ENCODE results near the gene ATP6V1A. TPM values are rescaled to one million over a fixed set of nuclear protein-coding genes. Genes with fewer than 3 reads are reported as not detected.

ATP6V1A gene
- total and polyA plus RNA-seq, 2 experiments from 2014 or later: 62.3 to 87.2 TPM

DNA sequence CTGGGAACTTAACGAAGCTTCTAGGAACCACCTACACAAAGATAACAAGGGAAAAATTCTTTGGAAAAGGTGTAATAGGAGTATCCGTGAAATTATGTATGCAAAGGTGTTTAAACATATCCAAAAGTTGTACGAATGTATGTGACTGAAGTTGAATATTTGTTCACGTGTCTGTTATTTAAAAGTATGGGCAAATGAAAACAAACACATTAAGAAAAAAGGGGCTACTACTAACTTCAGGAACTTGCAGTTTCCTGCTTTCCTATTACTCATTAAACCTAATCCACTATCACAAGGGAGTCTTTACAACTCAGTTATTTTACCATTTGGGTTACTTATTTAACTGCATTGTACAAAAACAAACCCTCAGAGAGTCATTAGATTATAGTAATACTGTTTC lies 57.8 kb downstream of the ATP6V1A start:
- H3K9me2 ChIP-seq (replicated peaks; ENCODE audit: insufficient read depth): no peaks in the 10 kb centered on the region
- no peak overlapping the region for H3K4me3 ChIP-seq
- peak overlapping the region; percentile 61 for H3K4me2 ChIP-seq
- no peaks in the 10 kb centered on the region for H3K27me3 ChIP-seq
- H2AFZ ChIP-seq: no peak overlapping the region
- no peaks in the 10 kb centered on the region for H3K79me2 ChIP-seq
- no peaks in the 10 kb centered on the region for H4K20me1 ChIP-seq (ENCODE audit: insufficient read depth, poor library complexity, severe bottlenecking)
- peak overlapping the region; percentile 76 for H3K27ac ChIP-seq
- 79% methylated on average over 4 of the region's 4 CpGs for WGBS (ENCODE audit: low lambda C conversion rate, missing lambda C conversion rate)
- no peaks in the 10 kb centered on the region for H3K9me3 ChIP-seq (ENCODE audit: low read depth)
- no peaks in the 10 kb centered on the region for H3K36me3 ChIP-seq (replicated peaks; ENCODE audit: insufficient read depth, low read depth)
- TF ChIP-seq EZH2phosphoT487 (IDR thresholded peaks at IDR 0.05; ENCODE audit: low read depth, severe bottlenecking, unreplicated experiment) (no peak), CTCF (IDR thresholded peaks at IDR 0.05; ENCODE audit: poor library complexity) (no peak), EZH2 (IDR thresholded peaks at IDR 0.05; ENCODE audit: borderline replicate concordance) (no peak)
- H3K4me1 ChIP-seq (ENCODE audit: insufficient read depth): no peaks in the 10 kb centered on the region
- no peak for DNase-seq (ENCODE audit: low spot score)

DNA sequence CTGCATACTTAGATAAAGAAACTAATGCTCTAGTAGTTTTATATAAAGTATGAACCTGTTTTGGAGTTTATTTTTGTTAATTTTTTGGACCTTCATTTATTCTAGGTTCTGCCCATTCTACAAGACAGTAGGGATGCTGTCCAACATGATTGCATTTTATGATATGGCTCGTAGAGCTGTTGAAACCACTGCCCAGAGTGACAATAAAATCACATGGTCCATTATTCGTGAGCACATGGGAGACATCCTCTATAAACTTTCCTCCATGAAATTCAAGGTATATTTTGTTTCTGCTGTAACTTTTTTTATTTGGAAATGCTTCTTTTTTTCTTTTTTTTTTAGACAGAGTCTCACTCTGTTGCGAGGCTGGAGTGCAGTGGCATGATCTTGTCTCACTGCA lies 58.4 kb downstream of the ATP6V1A start:
- Histone ChIP-seq H3K4me1 (ENCODE audit: insufficient read depth) (no peaks in the 10 kb centered on the region), H3K27ac (no peak overlapping the region), H3K79me2 (no peaks in the 10 kb centered on the region), H3K27me3 (no peaks in the 10 kb centered on the region), H3K9me3 (ENCODE audit: low read depth) (no peaks in the 10 kb centered on the region), H3K9me2 (replicated peaks; ENCODE audit: insufficient read depth) (no peaks in the 10 kb centered on the region), H3K4me3 (no peak overlapping the region), H2AFZ (no peak overlapping the region), H3K4me2 (peak overlapping the region; percentile 61), H3K36me3 (replicated peaks; ENCODE audit: insufficient read depth, low read depth) (no peaks in the 10 kb centered on the region), H4K20me1 (ENCODE audit: insufficient read depth, poor library complexity, severe bottlenecking) (no peaks in the 10 kb centered on the region)
- DNase-seq (ENCODE audit: low spot score): no peak
- TF ChIP-seq EZH2 (IDR thresholded peaks at IDR 0.05; ENCODE audit: borderline replicate concordance): no peak
- no peak for TF ChIP-seq CTCF (IDR thresholded peaks at IDR 0.05; ENCODE audit: poor library complexity)
- no peak for TF ChIP-seq EZH2phosphoT487 (IDR thresholded peaks at IDR 0.05; ENCODE audit: low read depth, severe bottlenecking, unreplicated experiment)
- WGBS (ENCODE audit: low lambda C conversion rate, missing lambda C conversion rate): 84% methylated on average over 3 of the region's 3 CpGs

DNA sequence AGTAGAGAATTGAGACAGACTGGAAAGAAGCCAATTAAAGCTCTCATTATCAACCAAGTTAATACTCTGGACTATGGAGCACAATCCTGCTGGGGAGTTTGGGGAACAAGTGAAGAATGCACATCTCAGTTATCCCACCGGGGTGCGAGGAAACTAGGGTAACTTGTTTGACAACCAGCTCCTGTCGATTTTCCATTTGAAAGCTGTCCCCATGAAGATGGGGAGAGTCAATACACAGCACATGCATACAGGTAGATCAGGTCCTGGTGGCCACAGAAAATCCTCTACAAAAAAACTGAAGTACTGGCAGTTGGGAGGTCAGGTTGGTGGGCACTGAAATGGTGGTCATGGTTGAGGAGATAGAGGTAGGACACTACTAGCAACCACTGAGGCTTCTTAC lies 66.0 kb downstream of the ATP6V1A start:
- Histone ChIP-seq H2AFZ (no peak overlapping the region), H3K4me2 (no peak overlapping the region), H3K4me3 (no peak overlapping the region), H3K9me2 (replicated peaks; ENCODE audit: insufficient read depth) (no peaks in the 10 kb centered on the region), H3K4me1 (ENCODE audit: insufficient read depth) (no peaks in the 10 kb centered on the region), H4K20me1 (ENCODE audit: insufficient read depth, poor library complexity, severe bottlenecking) (no peaks in the 10 kb centered on the region), H3K79me2 (no peaks in the 10 kb centered on the region), H3K9me3 (ENCODE audit: low read depth) (no peaks in the 10 kb centered on the region), H3K27ac (no peak overlapping the region), H3K36me3 (replicated peaks; ENCODE audit: insufficient read depth, low read depth) (no peaks in the 10 kb centered on the region), H3K27me3 (no peaks in the 10 kb centered on the region)
- WGBS (ENCODE audit: low lambda C conversion rate, missing lambda C conversion rate): 81% methylated on average over 3 of the region's 3 CpGs
- TF ChIP-seq EZH2phosphoT487 (IDR thresholded peaks at IDR 0.05; ENCODE audit: low read depth, severe bottlenecking, unreplicated experiment) (no peak), EZH2 (IDR thresholded peaks at IDR 0.05; ENCODE audit: borderline replicate concordance) (no peak), CTCF (IDR thresholded peaks at IDR 0.05; ENCODE audit: poor library complexity) (no peak)
- no peak for DNase-seq (ENCODE audit: low spot score)

DNA sequence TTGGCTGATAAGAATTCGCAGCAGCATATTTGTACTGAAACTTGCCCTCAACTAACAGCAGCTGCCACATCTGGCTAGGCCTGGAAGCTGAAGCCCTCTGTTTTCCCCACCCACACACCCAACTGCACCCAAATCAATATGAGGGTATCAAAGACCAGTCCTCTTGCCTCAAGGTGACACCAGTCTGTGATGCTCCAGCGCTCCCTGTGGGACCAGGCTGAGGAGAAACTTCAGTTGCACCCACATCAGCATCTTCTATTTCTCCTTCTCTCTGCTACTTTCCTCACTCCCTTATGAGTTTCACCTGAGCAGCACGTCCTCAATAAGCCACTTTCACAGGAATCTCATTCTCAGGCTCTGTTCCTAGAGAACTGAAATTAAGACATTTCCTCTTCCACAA lies 73.0 kb downstream of the ATP6V1A start:
- H3K4me3 ChIP-seq: no peak overlapping the region
- WGBS (ENCODE audit: low lambda C conversion rate, missing lambda C conversion rate): 75% methylated on average over 3 of the region's 3 CpGs
- TF ChIP-seq EZH2 (IDR thresholded peaks at IDR 0.05; ENCODE audit: borderline replicate concordance) (no peak), CTCF (IDR thresholded peaks at IDR 0.05; ENCODE audit: poor library complexity) (no peak), EZH2phosphoT487 (IDR thresholded peaks at IDR 0.05; ENCODE audit: low read depth, severe bottlenecking, unreplicated experiment) (no peak)
- H2AFZ ChIP-seq: no peak overlapping the region
- no peaks in the 10 kb centered on the region for H3K4me1 ChIP-seq (ENCODE audit: insufficient read depth)
- no peaks in the 10 kb centered on the region for H3K9me3 ChIP-seq (ENCODE audit: low read depth)
- no peak overlapping the region for H3K4me2 ChIP-seq
- no peaks in the 10 kb centered on the region for H3K9me2 ChIP-seq (replicated peaks; ENCODE audit: insufficient read depth)
- no peak for DNase-seq (ENCODE audit: low spot score)
- no peak overlapping the region for H3K27ac ChIP-seq
- no peaks in the 10 kb centered on the region for H4K20me1 ChIP-seq (ENCODE audit: insufficient read depth, poor library complexity, severe bottlenecking)
- H3K79me2 ChIP-seq: no peaks in the 10 kb centered on the region
- no peaks in the 10 kb centered on the region for H3K36me3 ChIP-seq (replicated peaks; ENCODE audit: insufficient read depth, low read depth)
- no peaks in the 10 kb centered on the region for H3K27me3 ChIP-seq
